GM18517 (cell line): ENCODE results near the gene MPP2.
"Not testable (repeated sequence)": the region's sequence is repeated elsewhere in the genome, so short reads cannot be mapped to it uniquely, and the experiment has no call there.

ENCODE experiments used
- ATAC-seq: cut with Tn5 transposase; IDR thresholded peaks from one replicate; pipeline ENCODE4 v1.9.1; 2021; ENCODE audit warnings: mild to moderate bottlenecking, moderate library complexity; ENCODE audit not compliant: unreplicated experiment

MPP2 gene

DNA sequence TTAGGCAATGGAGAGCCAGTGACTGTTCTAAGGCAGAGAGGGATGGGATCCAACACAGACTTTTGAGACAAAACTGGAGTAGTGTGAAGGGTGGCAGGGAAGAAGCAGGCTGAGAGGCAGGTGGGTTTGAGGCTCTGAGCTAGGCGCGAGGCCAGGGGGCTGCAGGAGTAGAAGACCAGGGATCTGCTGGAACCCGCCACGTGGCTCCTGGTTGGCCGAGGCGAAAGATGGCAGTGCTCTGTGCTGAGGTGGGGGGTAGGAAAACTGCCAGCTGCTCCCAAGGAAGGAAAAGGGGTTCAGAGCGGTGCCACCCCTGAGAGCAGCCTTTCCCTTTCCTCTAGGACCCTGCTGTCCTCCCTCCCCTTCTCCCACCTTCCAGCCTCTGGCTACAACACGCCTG, 54.8 kb downstream of the MPP2 start:
- ATAC-seq = no peak

DNA sequence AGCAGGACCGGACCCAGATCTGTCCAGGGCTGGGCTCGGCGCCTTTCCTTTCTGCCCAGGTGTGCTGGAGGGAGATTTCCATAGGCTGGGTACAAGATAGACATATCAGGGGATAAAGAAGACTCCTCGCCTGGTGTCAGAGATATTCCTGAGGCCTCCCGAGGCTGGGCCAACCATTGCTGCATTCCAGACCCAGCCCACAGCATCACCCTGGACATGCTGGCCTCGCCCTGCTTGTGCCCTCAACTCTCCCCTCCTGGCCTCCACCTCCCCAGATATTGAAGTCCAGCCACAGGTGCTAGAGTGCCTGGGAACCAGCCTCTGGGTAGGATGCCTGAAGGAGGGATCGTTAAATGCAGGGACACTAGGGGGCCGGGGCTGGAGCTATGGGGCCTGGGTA, 58.2 kb downstream of the MPP2 start:
- ATAC-seq = no peak

DNA sequence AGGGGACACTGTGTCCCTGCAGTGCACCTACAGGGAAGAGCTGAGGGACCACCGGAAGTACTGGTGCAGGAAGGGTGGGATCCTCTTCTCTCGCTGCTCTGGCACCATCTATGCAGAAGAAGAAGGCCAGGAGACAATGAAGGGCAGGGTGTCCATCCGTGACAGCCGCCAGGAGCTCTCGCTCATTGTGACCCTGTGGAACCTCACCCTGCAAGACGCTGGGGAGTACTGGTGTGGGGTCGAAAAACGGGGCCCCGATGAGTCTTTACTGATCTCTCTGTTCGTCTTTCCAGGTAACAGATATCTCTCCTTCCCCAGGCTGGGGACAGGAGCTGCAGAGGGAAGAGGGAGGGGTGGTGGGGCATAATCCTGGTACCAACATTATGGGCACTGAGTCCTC, 58.7 kb downstream of the MPP2 start:
- ATAC-seq = no peak

DNA sequence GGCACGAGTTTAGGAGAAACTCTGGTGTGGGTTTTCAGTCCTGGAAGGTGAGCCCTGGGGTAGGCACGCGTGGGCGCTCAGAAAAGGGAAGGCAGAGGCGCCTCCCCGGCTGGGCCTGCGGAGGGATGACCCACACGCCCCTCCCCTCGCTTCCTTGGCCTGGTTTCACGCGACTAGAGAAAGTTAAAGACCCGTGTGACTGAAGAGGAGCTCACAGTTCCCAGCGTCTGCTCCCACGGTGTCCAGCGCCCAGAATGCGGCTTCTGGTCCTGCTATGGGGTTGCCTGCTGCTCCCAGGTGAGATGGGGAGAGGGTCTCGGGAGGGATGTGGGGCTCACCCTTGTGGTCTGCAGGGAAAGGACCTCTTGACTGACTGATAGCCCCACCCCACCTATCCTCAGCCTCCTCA, 60.4 kb downstream of the MPP2 start, which contains the start of gene CD300LG:
CD300LG (plus strand) TSS at position 214 of the 409 bp plus-strand sequence; CDS start at position 255, 41 bp downstream.
- no peak for ATAC-seq

DNA sequence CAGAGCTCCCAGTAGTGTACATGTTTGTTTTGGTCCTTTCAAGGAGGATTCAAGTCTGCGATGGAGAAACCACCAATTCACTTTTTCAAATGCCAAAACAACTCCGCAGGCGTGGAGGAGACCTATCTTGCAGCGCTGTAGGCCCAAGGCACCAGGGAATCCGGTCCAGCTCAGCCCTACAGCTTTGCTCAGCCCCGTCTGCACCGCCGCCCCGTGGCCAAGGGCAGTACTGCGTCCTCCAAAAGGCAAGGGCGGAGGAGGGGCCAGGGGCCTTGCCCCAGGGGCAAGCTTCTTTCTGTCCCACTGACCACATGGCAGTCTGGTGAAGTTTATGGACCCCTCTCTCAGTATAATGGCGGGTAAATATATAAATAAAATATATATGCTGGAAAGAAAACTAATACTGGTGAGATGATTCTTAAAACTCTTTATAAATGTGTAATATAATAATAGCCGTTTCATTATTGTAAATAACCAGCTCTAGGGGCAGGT, 61.1 kb downstream of the MPP2 start:
- ATAC-seq = no peak

DNA sequence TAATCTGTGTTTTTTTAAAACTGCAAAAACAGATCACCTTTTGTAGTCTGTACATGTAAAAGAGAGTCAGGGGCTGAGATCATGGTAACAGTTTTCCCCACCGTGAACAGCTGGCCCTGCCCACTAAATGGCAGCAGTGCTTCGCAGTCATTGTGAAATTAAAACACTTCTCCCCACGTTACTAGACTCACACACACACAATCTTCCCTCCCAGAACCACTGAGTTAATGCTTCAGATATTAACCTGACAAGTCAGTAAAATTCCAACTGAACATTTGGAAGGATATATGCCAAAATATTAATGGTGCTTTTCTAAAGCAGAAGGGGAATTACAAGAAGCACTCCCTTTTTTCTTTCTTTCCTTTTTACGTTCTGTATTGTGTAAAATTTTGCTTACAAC, 61.6 kb downstream of the MPP2 start:
- no peak for ATAC-seq

DNA sequence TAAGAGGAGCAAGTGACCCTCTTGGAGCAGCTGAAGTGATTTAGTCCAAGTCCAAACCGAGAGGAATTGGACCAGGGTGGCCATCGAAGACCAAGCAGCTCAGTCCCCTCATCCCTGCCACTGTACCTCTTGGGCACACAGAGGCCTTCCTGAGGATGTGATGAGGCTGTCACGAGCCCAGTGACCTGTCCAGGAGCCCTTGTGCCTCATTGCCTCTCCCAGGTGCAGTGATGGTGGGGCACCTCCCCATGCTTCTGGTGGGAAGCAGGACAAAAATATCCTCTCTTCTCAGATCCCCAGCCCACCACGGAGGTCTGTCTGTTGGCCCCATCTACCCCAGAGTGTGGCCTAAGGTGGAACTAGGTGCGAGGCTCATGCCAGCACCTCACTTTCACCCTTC, 63.1 kb downstream of the MPP2 start:
- ATAC-seq = no peak

DNA sequence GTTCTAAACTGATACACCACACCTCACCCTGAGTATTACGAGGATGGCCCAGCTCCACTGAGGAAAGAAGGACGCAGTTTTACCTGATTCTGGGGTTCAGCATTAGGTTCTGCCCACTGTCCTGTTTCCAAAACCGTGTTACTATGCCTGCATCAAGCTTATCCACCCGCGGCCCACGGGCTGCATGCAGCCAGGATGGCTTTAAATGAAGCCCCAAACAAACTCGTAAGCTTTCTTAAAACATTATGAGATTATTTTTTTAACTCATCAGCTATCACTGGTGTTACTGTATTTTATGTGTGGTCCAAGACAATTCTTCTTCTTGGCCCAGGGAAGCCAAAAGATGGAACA, 64.4 kb downstream of the MPP2 start:
- ATAC-seq = no peak

DNA sequence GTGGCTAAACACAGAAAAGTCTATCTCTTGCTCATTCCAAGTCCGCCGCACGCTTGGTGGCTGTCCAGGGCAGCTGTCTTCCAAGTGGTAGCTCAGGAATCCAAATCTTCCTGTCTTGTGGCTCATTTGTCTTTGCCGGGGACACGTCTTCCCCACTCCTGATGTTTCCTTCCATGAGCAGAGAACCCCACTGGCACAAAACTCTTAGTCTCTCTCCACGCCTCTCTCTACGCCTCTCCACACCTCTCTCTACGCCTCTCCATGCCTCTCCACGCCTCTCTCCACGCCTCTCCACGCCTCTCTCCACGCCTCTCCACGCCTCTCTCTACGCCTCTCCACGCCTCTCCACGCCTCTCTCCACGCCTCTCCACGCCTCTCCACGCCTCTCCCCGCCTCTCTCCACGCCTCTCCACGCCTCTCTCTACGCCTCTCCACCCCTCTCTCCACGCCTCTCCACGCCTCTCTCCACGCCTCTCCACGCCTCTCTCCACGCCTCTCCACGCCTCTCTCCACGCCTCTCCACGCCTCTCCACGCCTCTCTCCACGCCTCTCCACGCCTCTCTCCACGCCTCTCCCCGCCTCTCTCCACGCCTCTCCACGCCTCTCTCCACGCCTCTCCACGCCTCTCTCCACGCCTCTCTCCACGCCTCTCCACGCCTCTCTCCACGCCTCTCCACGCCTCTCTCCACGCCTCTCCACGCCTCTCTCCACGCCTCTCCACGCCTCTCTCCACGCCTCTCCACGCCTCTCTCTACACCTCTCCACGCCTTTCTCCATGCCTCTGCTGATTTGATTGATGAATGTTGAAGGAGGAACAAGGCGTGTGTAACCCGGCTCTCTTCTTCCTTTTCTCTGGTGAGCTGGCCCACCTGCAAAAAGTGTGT, 65.0 kb downstream of the MPP2 start:
- not testable (repeated sequence) for ATAC-seq

DNA sequence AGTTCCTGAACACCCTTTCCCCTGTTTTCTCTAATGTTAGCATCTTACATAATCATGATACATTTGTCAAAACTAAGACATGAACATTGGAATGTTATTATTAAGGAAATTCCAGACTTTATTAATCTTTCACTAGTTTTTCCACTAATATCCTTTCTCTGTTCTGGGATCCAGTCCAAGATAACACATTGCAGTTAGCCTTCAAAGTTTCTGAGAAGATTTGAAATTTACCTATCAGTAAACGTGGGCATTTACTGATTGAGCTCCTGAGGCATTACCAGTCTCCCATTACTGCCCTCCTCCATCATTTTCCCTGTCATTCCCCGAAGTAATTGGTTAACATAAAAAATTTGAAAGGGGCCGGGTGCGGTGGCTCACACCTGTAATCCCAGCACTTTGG, 66.1 kb downstream of the MPP2 start:
- ATAC-seq = no peak

DNA sequence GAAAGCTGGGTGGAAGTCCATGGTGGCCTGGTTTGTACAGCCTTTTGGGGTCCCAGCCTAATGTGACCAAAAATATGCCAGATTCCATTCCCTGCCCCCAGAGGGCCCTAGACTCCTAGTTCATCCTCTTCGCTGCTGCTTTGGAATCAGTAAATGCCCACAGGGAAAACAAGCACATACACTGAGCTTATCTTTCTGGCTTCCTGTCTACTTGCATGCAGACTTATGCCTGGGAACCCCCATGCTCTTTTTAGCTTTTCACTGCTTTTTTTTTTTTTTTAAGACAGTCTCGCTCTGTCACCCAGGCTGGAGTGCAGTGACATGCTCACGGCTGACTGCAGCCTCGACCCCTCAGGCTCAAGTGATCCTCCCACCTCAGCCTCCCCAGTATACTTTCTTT, 66.5 kb downstream of the MPP2 start:
- no peak for ATAC-seq

DNA sequence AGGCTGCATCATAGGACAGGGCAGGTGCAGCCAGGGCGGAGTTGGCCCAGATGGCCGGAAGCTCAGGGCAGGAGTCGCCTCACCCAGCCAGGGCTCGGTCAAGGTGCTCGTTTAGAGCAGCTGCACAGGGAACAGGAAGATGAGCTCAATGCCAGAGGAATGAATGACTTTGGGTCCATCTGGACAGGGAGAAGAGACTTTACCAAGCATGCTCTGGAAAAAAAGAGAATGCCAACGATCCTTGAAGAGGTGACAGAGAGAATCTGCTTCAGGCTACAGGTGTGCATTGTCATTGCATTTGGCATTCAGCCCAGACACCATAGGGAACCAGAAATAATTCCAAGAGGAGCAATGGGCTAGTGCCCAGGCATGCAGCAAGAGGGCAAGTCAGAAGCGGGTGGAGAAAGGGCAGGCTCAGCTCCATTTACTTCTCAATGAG, 67.6 kb downstream of the MPP2 start:
- no peak for ATAC-seq

DNA sequence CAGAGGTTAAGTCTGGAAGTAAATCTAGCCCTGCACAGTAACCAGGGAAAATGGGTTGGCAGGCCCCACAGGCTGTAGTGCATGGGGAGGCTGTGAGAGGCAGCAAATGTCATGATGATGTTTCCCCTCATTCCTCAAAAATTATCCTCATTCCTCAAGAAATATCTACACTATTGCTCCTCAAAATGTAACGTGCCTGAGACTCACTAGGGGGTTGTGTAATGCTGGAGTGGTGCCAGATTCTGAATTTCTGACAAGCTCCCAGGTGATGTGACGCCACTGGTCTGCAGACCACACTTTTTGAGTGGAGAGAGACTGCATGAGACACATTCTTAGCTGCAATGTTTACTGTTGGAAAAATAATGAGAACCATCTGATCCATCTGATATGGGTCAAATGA, 73.2 kb downstream of the MPP2 start:
- no peak for ATAC-seq

DNA sequence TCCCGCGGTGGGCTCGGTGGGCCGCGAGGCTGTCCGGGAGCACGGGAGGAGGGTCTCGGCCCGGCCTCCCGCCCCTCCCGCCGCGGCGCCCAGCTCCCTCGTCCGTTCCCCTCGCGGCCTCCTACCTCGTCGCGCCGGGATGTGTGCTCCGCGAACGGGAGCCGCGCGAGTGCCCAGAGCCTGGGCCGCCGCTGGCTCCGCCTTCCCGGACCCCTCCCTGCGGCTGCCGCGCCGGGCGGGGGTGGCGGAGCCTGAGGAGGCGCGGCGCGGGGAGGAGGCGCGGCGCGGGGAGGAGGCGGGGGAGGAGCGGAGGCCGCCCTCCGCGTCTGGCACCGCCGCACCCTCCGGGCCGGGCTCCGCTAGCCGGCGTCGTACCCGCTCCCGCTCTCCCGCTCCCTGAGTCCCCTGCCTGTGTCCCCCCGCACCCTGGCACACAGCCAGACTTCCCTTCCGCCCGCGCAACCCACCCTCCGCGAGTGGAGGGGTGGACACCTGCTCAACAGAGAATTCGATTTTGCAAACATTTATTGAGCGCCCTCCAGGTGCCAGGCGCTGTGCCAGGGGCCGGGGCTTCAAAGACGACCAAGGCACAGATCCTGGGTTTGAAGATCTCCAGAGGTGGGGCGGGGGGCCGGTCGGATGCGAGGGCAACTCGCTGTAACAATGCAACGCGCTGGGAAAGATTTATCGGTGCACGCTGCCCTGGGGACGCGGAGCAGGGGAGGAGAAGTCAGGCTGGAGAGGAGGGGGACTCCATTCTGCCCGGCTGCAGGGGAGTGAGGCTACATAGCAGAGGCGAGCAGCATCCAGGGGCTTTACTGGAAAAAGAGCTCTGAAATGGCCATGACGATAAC, 74.1 kb downstream of the MPP2 start, which contains the start of gene MPP3:
MPP3 (minus strand) TSS at position 171 of the 854 bp plus-strand sequence. CDS start 1,240 bp downstream, outside the sequence.
- ATAC-seq = no peak

DNA sequence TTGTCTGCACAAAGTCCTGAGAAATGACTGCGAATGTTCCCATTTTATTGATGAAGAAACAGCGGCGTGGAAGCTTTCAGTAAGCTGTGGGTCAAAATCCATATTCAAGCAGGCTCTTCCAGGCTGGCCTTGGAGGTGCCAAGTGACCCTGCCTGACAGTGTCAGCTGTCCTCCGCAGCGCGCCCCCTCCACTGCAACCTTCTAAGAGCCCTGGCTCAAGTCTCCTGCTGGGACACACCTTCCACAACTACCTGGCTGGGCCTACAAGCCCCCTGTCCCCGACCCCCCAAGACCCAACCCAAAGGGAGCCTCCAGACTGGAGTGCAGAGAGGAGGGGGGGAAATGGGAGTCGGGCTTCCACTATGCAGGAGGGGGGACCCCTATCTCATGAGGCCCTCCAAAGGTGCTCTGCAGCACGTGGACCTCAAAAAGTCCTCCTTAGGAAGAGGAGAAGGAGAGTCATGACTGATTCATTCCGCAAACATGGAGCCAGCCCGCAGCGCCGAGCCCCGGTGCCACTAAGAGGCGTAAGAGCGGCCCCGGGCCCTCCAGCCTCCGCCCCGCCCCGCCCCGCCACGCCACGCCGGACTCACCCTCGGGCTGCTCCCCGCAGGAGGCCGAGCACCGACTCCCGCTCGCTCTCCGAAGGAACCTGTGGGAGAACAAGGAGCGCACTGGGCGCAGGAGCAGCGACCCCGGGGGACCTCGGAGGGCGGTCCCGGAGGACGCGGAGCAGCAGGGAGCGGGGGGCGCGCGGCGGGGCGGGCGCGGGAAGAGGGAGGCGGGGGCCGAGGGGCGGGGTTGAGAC, 75.0 kb downstream of the MPP2 start:
- ATAC-seq = no peak

DNA sequence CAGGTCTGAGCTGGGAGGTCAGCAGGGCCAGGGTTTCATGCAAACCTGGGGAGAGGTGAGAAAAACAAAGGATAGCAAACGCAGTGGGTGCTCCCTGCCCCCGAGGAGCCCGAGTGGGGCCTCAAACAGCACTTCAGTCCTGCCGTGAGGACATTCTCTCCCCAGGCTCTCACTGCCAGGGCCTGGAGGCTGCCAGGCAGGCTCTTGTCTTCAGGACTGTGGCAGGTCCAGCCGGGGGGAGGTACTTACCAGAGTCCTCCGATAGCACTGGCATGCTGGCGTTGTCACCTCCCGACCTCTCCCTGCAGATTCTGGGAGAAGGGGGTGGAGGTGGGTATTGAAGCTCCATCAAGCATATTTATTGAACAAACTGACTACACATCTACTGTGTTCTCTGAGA, 75.7 kb downstream of the MPP2 start:
- no peak for ATAC-seq

DNA sequence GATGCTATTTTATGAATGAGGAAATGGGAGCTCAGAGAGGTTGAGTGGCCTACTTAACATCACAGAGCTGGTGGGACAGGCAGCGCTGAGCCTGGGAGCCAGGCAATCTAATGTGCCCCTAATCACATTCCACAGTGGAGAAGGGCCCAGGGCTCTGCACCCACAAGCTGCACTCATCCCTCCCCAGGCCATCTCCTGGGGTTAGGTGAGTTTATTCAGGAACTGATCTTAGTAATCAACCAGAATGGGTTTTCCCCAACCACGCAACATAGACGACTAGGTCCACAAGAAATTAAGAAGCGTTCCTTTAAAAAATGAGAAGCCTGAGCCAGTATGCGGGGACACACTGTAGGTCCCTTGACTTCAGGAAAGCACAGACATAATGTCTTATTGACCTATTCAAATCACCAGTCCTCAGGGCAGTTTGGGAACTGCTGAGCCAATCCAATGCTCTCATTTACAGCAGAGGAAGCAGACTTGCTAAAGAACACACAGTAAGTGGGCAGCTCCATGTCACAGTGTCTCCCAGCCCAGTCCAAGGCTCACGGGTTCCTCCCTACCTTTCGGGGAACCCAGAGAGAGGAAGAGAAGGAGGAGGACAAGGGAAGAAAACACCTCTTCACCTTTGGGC, 76.7 kb downstream of the MPP2 start:
- no peak for ATAC-seq

DNA sequence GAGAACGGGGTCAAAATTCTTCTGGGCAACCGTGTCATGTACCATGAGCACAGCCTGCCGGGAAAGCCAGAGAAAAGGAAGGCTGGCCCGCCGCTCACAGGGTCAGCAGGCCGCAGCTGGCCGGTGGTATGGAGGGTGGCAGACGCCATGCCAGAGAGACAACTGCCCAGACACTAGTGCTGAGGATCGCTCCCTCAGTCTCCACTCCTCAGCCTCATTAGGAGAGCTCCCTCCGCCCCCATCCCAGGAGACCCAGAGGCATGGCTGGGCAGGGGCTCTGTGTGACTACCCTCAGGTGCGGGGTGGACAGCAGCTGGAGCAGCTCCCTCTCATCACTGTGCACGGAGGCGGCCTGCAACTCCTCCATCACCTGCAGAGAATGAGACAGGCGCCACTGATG, 77.6 kb downstream of the MPP2 start:
- no peak for ATAC-seq

DNA sequence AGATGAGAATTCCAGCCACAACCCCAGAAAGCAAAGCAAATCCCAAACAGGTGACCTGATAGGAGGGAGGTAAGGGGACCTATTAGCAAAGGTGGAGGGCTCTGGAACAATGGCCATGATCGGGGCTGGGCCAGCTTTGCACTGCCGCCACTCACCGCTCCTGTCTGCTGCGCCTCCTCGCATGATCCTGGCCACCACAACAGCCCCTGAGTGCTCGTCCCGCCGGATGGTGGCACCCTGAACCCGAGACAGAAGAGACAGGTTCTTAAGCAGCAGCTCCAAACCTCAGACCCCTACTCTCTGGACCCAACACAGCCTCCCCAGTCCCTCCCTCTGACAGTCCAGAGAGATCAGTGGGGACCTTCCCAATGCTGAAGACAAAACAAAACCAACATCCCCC, 79.7 kb downstream of the MPP2 start:
- no peak for ATAC-seq

DNA sequence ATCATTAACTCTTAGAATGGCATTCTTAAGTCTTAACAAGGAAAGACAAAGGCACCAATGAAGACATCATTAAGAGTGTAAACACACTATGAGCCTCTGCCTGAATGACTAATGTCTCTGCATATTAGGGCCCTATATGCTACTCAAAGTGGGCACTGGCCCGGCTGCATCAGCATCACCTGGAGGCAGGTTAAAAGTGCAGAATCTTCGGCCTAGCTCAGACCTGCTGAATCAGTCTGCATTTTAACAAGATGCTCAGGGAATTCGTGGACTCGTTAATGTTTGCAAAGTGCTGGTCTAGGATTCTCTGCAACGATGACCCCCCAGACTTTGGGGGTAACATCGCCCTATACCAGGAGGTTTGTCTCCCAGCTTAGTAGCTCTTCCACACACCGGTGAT, 81.1 kb downstream of the MPP2 start:
- no peak for ATAC-seq
